ENCODE results near the gene NFKB1.

The NFKB1 gene

GRCh38 chr4:102494603-102495002 lies 6.6 kb upstream of the NFKB1 start:
- DNase-seq (ENCODE audit: low spot score) = no peak

GRCh38 chr4:102497986-102498385 lies 3.2 kb upstream of the NFKB1 start:
- no peak for DNase-seq (ENCODE audit: low spot score)

DNA sequence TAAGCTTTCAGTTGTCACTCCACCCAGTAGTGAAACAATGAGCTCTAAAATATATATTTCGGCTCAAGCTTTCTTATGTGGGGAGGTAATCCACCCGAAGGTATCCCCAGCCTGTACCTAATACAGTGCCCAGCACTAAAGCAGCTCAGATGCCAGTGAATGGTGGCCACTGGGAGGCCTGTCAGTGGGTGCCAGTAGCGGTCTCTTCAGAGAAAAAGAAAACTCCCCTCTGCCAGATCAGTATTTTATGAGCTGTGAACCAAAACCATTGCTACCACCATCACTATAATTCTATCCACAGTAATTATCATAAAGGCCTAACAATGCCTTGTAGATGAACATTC lies 835 bp upstream of the NFKB1 start:
- no peak for DNase-seq (ENCODE audit: low spot score)

GRCh38 chr4:102501447-102501696 lies 213 bp downstream of the NFKB1 start:
- no peak for DNase-seq (ENCODE audit: low spot score)

GRCh38 chr4:102502543-102502818 lies 1.3 kb downstream of the NFKB1 start:
- no peak for DNase-seq (ENCODE audit: low spot score)

GRCh38 chr4:102503301-102503746 lies 2.2 kb downstream of the NFKB1 start:
- no peak for DNase-seq (ENCODE audit: low spot score)

DNA sequence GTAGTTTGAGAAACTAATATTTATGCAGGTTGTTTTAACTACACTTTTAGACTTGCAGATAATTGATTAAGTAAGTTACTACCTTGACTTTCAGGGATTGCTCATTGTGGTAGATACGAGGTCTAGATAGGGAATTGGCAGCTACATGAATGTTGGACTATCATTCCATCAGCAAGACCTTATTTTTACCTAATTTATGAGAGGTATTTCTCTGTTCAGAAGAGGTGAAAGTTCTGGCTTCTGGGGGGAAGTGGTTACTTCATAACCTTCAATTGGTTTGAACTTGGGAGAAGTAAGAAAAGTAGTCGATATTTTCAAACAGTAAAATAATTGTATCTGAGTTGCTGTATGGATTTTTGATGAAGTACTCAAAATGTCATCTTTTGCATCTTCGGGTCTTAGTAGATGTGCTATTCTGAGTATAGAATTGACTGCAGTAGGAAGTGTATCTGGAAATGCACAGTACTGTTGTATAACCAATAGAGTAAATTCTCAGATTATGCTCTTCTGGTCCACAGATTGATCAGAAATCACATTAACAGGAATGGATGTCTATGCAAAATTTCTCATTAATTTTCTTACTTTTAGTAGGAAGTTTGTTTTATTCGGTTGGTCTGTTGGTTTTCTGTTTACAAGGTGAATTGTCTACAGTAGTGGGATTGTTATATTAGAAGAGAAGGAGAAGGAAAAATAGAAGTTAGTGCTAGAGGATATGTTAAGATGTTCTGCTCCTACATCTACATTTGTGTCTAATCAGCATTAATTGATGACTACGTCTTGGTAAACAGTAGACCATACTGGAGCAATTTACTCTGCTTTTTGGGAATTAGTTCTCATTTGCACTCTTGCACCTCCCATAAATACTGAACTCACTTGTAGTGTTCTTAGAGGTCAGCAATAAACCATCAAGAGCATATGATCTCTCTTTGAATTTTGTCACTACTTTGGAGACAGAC lies 3.0 kb downstream of the NFKB1 start:
- no peak for DNase-seq (ENCODE audit: low spot score)

- DNase-seq (ENCODE audit: low spot score) = no peak
These were observed 3.8 kb downstream of the NFKB1 start for GRCh38 chr4:102504941-102505340.

DNA sequence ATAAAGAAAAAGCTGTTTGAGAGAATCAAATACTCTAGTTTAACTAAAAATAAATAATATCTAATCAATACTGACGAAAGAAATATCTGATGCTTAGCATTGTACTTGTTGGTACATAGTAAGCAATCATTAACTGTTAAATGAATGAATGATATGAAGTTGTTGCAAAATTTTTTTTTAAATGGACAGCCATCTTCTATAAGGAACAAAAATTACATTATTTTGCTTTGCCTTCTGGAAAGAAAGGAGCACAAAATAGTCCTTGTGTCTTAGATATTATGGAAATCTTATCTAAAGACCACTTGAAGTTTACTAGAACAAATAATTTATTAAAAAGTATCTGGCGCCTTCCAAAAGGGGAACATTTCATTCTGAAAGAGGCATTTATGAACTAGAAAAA lies 4.5 kb downstream of the NFKB1 start:
- DNase-seq (ENCODE audit: low spot score) = peak; percentile 39

GRCh38 chr4:102506523-102506922 lies 5.4 kb downstream of the NFKB1 start:
- no peak for DNase-seq (ENCODE audit: low spot score)

DNA sequence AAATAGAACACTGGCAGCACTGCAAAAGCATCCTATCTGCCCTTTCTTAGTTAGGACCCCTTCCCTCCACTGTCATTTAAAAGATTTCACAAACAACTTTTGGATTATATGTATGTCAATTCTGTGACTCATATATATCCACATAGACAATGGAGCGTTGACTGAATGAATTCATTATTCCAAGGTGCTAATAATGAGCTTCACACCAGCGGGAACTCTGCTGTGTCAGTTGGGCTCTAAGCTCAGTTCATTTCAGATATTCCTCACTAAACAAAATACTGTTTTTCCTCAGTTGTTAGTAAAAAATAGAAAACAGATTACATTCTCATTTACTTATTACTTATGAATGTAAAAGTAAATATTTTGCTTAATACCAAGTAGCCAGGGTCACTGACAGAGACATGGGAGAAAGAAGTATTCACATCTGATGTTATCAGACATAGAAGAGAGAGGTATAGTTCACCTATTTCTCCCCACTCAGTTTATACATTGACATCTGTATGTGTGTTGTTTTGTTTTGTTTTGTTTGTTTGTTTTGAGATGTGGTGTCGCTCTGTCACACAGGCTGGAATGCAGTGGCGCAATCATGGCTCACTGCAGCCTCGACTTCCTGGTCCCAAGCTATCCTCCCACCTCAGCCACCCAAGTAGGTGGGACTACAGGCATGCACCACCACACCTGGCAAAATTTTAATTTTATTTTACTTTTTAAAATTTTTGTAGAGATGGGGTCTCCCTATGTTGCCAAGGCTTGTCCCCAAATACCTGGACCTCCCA lies 10.9 kb downstream of the NFKB1 start:
- no peak for DNase-seq (ENCODE audit: low spot score)

GRCh38 chr4:102514298-102514964 lies 13.3 kb downstream of the NFKB1 start:
- no peak for DNase-seq (ENCODE audit: low spot score)

GRCh38 chr4:102517753-102518152 lies 16.6 kb downstream of the NFKB1 start:
- no peak for DNase-seq (ENCODE audit: low spot score)

- DNase-seq (ENCODE audit: low spot score) = no peak
These were observed 17.6 kb downstream of the NFKB1 start for GRCh38 chr4:102518703-102519131.

- DNase-seq (ENCODE audit: low spot score) = no peak
These were observed 18.8 kb downstream of the NFKB1 start for GRCh38 chr4:102519925-102520324.

DNA sequence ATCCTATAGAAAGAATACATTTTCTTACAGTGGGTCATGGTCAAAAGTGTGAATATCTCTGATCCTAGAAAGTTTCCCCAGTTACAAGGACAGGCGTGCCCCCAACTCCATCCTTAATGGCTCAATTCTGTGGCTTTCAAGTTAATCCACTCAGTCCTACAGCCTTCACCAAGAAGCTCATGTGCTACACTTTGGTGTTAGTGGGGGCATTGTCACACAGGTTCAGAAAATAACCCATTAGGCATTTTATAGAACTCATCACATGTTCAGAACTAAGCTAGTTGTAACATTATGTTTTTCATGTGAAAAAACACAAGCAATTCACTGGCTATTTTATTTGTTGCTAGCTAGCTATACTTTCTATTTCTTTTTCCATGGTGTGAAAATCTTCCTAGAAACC lies 20.4 kb downstream of the NFKB1 start:
- DNase-seq (ENCODE audit: low spot score) = no peak

DNA sequence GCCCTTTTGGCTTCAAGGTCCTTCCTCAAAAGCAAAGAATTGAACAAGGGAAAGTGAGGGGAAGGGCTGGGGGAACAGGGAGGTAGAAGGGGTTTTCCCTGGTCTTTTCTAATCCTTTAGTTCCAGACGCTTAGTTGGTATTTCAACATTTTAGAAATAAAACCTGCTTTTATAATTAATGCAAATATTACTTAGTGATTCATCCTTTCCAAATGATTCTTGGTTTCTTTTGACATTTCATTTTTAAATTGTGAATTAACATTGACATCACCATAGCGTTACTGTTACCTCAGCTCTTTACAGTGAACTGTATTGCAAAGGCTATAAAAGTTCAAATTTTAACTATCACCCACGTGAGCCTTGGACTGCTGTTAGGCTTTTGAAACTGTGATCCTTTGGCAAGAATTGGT lies 20.9 kb downstream of the NFKB1 start:
- no peak for DNase-seq (ENCODE audit: low spot score)

GRCh38 chr4:102524691-102525090 lies 23.5 kb downstream of the NFKB1 start:
- DNase-seq (ENCODE audit: low spot score) = no peak

DNA sequence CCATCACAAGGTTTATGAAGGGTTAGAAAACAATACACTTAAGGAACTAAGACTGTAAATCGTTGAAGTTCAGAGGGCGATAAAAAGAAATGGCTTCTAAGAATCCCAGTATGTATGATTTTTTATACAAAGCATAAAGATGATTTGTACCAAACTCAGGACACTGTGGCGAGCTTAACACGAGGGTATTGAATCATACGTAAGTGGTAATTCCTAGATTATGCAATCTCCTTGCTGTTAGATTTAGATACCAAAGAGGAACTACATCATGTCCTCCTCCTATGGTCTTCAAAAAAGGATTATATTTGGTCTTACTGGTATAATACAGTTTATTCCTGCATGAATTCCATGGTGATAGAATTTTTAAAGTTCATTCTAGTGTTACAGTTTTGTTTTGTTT lies 23.9 kb downstream of the NFKB1 start:
- DNase-seq (ENCODE audit: low spot score) = no peak

DNA sequence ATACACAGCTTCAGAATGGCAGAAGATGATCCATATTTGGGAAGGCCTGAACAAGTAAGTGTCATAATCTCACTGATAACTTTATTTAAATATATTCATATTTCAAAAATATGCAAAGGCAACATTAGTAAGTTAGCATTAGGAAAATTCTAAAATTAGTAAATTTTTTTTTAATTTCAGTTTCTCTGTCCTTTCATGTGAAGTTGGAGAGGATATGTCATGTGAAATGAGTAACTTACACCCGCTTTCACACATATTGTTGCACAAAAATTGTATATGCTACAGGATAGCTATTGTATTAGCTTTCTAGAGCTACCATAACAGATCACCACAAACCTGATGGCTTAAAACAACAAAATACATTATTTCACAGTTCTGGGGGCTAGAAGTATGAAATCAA lies 24.3 kb downstream of the NFKB1 start:
- DNase-seq (ENCODE audit: low spot score) = no peak

- DNase-seq (ENCODE audit: low spot score) = no peak
These were observed 25.4 kb downstream of the NFKB1 start for GRCh38 chr4:102526532-102526931.

GRCh38 chr4:102527695-102528283 lies 26.6 kb downstream of the NFKB1 start:
- no peak for DNase-seq (ENCODE audit: low spot score)

DNA sequence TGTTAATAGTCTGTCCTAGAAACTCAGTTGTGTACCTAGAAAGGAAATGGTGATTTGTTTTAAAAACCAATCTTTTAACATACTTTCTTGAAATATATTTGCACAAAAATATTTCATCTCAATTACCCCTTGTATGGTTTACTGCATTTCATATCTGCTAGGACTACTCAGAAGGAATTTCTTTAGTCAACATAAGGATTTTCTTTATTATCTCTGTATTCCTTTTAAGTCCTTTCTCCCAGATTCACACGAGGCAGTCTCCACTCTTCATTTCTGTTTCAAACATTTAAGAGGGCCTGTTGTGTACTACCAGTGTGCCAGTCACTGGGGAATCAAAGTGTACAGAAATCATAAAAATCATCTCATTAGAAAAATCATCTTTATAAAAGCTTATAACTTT lies 28.8 kb downstream of the NFKB1 start:
- no peak for DNase-seq (ENCODE audit: low spot score)

Measured in COLO829 (cell line).